AG08395 (cell line): ENCODE measurements around the gene CPM.
"Not testable (repeated sequence)": the region's sequence is repeated elsewhere in the genome, so short reads cannot be mapped to it uniquely, and the experiment has no call there.

Experiments used
- DNase-seq: peaks from one replicate; pipeline ENCODE4 v3.0.0; 2012; ENCODE audit warnings: mixed read lengths, low spot score

CPM gene

GRCh38 chr12:68851592-68852306 is 81.2 kb downstream of the CPM start:
- DNase-seq: no peak

DNA sequence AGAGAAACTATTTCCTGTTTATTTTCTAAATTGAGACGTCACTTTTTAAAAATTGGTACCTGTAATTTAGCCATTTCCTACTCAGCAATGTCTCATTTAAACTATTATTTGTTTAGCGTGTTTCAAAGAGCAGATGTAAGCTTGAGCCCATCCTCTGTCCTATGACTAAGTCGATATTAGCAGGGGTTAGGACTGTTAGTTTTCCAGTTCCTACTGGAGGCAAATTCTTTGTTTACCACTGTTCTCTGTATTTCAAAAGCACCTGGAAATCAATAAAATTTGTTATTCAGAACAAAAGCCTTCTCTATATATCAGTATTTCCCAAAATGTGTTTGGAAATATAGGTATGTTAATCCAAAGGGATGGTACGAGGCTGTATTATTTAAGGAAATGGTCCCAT is 82.6 kb downstream of the CPM start:
- no peak for DNase-seq

GRCh38 chr12:68846811-68847210 is 86.2 kb downstream of the CPM start:
- DNase-seq: no peak

DNA sequence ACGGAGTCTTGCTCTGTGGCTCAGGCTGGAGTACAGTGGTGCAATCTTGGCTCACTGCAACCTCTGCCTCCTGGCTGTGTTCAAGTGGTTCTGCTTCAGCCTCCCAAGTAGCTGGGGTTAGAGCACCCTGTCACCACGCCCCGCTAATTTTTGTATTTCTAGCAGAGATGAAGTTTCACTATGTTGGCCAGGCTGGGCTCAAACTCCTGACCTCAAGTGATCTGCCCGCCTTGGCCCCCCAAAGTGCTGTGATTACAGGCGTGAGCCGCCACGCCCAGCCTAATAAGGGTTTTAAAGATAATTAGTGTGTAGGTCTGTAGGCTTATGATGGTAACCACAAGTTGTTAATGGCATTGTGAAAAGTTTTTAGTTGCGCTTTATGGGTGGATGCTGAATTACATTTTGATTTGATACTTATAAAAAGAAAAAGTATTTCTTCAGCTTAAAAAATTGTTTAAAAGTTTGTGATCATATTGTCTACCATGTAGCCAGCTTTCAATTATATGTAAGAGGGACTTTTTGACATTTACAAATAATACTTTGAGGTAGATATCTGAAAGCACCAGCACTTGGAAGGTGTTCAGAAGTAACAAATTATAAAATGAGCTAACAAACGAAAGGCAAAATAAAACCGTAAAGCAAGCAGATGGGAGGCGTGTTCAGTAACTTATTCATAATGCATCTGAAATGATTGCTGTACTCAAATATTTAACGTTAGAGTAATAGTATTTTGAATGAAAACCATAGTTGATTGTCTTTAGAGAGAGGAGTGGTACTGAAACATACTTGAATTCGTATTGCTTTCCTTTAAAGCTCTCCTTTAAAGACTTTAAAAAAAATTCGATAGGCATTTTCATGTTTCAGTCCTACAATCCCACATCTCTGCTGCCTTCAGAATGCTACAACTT is 87.9 kb downstream of the CPM start:
- DNase-seq: no peak

DNA sequence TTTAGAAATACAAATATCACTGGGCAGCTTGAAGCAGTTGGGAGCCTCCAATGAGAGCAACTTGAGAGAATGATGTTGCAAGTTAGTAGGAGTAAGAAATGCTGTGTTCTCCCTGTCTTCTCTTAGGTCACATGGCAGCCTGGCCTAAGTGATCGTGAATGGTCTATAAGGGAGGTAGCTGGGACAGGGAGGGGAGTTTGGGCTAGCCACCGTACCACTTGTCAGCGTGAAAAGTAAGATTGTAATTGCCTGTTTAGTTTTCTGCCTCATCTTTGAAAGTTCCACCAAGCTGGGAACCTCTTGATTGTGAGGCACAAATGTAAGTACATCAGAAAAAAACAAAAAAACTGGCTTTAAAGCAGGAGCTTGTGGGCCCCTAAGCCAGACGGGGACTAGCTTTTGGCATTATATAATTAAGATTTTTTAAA is 88.6 kb downstream of the CPM start:
- DNase-seq: no peak

- no peak for DNase-seq
Observed at GRCh38 chr12:68842784-68843567, 90.0 kb downstream of the CPM start.

DNA sequence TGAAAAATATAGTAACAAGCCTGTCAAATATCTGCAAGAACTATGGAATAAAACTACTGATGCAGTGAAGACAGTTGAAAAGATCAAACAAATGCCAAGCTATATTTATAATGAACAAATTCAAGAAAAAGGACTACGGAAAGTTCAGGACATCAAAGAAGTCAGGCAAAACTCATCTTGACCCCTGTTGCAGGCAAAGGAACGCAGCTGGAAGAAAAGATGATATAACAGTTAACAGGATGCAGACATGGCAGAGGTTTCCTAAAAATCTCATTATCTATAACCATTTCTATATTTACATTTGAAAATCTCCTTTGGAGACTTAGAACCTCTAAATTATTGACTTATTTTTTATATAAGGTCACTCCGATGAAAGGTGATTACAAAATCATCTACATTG is 90.8 kb downstream of the CPM start:
- DNase-seq: no peak

DNA sequence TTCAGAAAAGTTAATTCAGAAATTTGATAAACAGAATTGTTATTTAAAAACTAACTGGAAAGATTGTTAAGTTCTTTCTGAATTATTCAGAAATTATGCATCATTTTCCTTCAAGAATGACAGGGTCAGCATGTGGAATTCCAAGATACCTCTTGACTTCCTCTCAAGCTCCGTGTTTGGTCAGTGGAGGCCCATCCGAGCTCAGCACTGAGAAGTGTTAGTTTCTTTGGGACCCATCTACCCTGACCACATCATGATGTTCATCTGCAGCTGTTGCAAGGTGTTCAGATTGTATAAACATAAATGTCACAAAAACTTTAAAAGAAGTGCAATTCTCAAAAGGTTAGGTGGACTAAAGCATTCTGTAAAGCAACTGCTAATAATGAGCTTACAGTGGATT is 91.3 kb downstream of the CPM start:
- DNase-seq: no peak

DNA sequence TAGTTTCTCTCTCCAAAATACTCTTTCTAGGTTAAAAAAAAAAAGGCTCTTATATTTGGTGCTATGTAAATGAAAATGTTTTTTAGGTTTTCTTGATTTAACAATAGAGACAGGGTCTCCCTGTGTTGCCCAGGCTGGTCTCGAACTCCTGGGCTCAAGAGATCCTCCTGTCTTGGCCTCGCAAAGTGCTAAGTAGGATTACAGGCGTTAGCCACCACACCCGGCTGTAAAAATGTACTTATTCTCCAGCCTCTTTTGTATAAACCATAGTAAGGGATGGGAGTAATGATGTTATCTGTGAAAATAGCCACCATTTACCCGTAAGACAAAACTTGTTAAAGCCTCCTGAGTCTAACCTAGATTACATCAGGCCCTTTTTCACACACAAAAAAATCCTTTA is 91.8 kb downstream of the CPM start:
- not testable (repeated sequence) for DNase-seq

GRCh38 chr12:68839183-68840147 is 93.5 kb downstream of the CPM start:
- no peak for DNase-seq

GRCh38 chr12:68838046-68838886 is 94.7 kb downstream of the CPM start:
- DNase-seq: no peak

GRCh38 chr12:68837215-68837614 is 95.8 kb downstream of the CPM start:
- DNase-seq: no peak

- no peak for DNase-seq
Observed at GRCh38 chr12:68835333-68835908, 97.5 kb downstream of the CPM start.

GRCh38 chr12:68833508-68833907 is 99.5 kb downstream of the CPM start:
- no peak for DNase-seq

DNA sequence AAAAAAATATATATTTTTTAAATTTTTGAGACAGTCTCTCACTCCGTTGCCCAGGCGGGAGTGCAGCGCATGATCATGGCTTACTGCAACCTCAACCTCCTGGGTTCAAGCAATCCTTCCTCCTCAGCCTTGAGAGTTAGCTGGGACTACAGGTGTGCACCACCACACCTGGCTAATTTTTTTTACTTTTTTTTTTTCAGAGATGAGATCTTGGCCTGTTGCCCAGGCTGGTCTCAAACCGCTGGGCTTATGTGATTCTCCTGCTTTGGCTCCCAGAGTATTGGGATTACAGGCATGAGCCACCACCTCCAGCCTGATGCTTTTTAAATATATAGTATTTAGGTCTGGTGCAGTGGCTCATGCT is 100.5 kb downstream of the CPM start:
- no peak for DNase-seq

DNA sequence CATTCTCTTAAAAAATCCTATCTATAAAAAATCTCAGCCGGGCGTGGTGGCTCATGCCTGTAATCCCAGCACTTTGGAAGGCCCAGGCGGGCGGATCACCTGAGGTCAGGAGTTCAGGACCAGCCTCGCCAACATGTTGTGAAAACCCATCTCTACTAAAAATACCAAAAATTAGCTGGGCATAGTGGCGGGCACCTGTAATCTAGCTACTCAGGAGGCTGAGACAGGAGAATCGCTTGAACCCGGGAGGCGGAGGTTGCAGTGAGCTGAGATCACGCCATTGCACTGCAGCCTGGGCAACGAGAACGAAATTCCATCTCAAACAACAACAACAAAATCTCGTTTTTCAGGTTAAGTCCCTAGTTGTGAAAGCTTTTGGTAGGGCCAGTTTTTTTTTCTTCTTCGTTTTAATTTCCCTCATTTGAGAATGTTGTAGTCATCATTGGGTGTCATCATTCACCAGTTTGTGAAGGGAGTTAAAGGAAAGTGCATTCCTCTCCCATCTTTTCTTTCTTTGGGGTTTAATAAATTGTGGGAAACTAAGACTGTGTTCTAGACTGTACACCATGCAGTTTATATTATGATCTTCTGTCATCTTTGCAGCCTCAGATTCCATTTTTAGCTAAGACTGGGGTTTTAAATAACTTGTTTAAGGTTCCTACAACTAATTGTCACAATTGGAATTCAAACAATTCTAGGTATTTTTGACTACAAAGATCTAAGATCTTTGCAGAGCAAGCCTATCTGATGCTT is 101.0 kb downstream of the CPM start:
- no peak for DNase-seq

DNA sequence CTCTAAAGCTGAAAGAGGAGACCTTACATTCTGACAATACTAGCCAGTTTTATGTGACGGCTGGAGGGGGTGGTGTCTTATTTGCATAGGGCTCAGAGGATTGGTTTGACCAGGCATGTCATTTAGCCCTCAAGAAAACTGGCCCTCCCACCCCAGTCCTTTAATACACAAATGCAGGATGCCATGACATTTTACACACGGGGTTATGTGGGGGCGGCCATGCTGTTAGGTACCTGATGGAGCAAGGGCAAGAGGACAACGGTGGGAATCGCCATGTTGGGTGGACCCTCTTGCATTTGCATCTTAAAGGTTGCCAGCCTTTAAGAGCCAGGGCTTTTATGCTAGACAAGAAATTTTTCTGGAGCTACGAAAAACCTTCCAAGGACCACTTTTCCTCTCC is 101.7 kb downstream of the CPM start:
- DNase-seq: no peak

GRCh38 chr12:68828672-68829068 is 104.3 kb downstream of the CPM start:
- no peak for DNase-seq

GRCh38 chr12:68827895-68828671 is 104.9 kb downstream of the CPM start:
- no peak for DNase-seq
